HepG2 (cell line): ENCODE measurements around the gene ZNRF3. TPM values are rescaled to one million over a fixed set of nuclear protein-coding genes. Genes with fewer than 3 reads are reported as not detected.
A peak's percentile ranks its signal among the peaks of the same experiment; 100 is the strongest.

Experiments
- CEBPG ChIP-seq: IDR thresholded peaks from 2 replicates; pipeline ENCODE4 v1.6.1; 2016
- DPF2 ChIP-seq: sonication (generic); formaldehyde crosslinking; IDR thresholded peaks from 2 replicates; pipeline ENCODE4 v1.4.0; 2020; ENCODE audit warnings: mild to moderate bottlenecking, low read depth, missing genetic modification reagents, borderline replicate concordance
- FOXA1 ChIP-seq, 2 experiments: fragments of 450-650 bp in 1 of 2; sonication (generic) in 1 of 2; formaldehyde crosslinking in 1 of 2; IDR thresholded peaks; 2 replicates each; pipeline versions ENCODE4 v1.4.0 to v1.6.1; 2016 to 2020; ENCODE audit warnings: missing genetic modification reagents in 1 of 2
- FOXA3 ChIP-seq: IDR thresholded peaks from 2 replicates; pipeline ENCODE4 v1.6.1; 2016; ENCODE audit warnings: missing genetic modification reagents, missing compliant biosample characterization
- FOXO1 ChIP-seq: sonication (generic); formaldehyde crosslinking; IDR thresholded peaks from 2 replicates; pipeline ENCODE4 v1.4.0; 2020; ENCODE audit warnings: missing genetic modification reagents
- HNF4A ChIP-seq: sonication (generic); formaldehyde crosslinking; IDR thresholded peaks from 2 replicates; pipeline ENCODE4 v1.4.0; 2020; ENCODE audit warnings: missing genetic modification reagents
- MAF1 ChIP-seq: sonication (generic); formaldehyde crosslinking; IDR thresholded peaks from 2 replicates; pipeline ENCODE4 v1.5.0; 2020; ENCODE audit warnings: missing genetic modification reagents, borderline replicate concordance
- NR2F6 ChIP-seq, 2 experiments: IDR thresholded peaks; 2 replicates each; pipeline ENCODE4 v1.6.1; 2016; ENCODE audit warnings: antibody characterized with exemption in 1 of 2, mild to moderate bottlenecking in 1 of 2
- PHF21A ChIP-seq: sonication (generic); formaldehyde crosslinking; IDR thresholded peaks from 2 replicates; pipeline ENCODE4 v1.5.0; 2020; ENCODE audit warnings: mild to moderate bottlenecking, missing genetic modification reagents
- PPARG ChIP-seq: conservative IDR thresholded peaks from 2 replicates; pipeline ENCODE4 v1.6.1; 2016; ENCODE audit warnings: missing biosample characterization, missing genetic modification reagents
- RARA ChIP-seq: IDR thresholded peaks from 2 replicates; pipeline ENCODE4 v1.6.1; 2016; ENCODE audit warnings: missing genetic modification reagents, missing compliant biosample characterization
- RXRB ChIP-seq: IDR thresholded peaks from 2 replicates; pipeline ENCODE4 v1.6.1; 2016; ENCODE audit warnings: borderline replicate concordance, missing genetic modification reagents, missing compliant biosample characterization
- ZFP82 ChIP-seq: sonication (generic); formaldehyde crosslinking; IDR thresholded peaks from 2 replicates; pipeline ENCODE4 v1.5.1; 2020; ENCODE audit warnings: mild to moderate bottlenecking, missing genetic modification reagents, borderline replicate concordance
- ZNF224 ChIP-seq: sonication (generic); formaldehyde crosslinking; IDR thresholded peaks from 2 replicates; pipeline ENCODE4 v1.5.0; 2020; ENCODE audit warnings: mild to moderate bottlenecking, missing genetic modification reagents
- ZNF878 ChIP-seq: sonication (generic); formaldehyde crosslinking; IDR thresholded peaks from 2 replicates; pipeline ENCODE4 v1.8.1; 2023; ENCODE audit warnings: mild to moderate bottlenecking, missing genetic modification reagents, moderate library complexity
- polyA plus RNA-seq, 8 experiments: library from polyadenylated mRNA; depleted of rRNA in 3 of 8; stranded (reverse) in 7 of 8; unstranded in 1 of 8; fragments of >200 nt; fragmentation: Illumina TruSeq in 4 of 8; extraction: Trizol in 4 of 8; gene quantifications; 2 replicates each; pipeline versions ENCODE4 v1.2.1 to v1.2.3, GENCODE V29; 2011 to 2016; ENCODE audit warnings: low read depth in 4 of 8, missing spikeins in 1 of 8, mixed read lengths in 1 of 8; ENCODE audit not compliant: insufficient read depth in 1 of 8
- total RNA-seq, 5 experiments: library from RNA; depleted of rRNA; stranded (reverse); fragments of >200 nt; fragmentation: Illumina TruSeq; extraction: Trizol; gene quantifications; 2 replicates each; pipeline ENCODE4 v1.2.3, GENCODE V29; 2016; ENCODE audit warnings: low read depth in 1 of 5
- TF ChIP-seq, protein P1 (sequence below): sonication (generic); formaldehyde crosslinking; IDR thresholded peaks from 2 replicates; pipeline ENCODE4 v1.5.1; 2020; ENCODE audit warnings: mild to moderate bottlenecking, missing genetic modification reagents, moderate library complexity

Gene ZNRF3
- total and polyA plus RNA-seq, 2 of the 13 experiments (the other 11 are each of a cell fraction or from before 2014, with no cell fraction given): 20.3 to 36.7 TPM

- no peak for TF ChIP-seq ZNF224 (CRISPR knock-in tag)
- TF ChIP-seq RARA: 0 out of 2 replicates have a peak, but pooled peaks have one; percentile 27
- TF ChIP-seq DPF2: no peak
- TF ChIP-seq ZNF878 (CRISPR knock-in tag): 0 out of 2 replicates have a peak, but pooled peaks have one; percentile 27
- peak; percentile 46; the same call in 1 of the 2 replicates for TF ChIP-seq NR2F6 (IDR thresholded peaks at IDR 0.05)
- peak; percentile 19; the same call in 1 of the 2 replicates for TF ChIP-seq NR2F6 (CRISPR knock-in tag; IDR thresholded peaks at IDR 0.05)
- TF ChIP-seq PHF21A (CRISPR knock-in tag): 0 out of 2 replicates have a peak, but pooled peaks have one; percentile 52
- 0 out of 2 replicates have a peak, but pooled peaks have one; percentile 12 for TF ChIP-seq CEBPG (CRISPR knock-in tag)
- peak; percentile 86; the same call in 1 of the 2 replicates for TF ChIP-seq PPARG (CRISPR knock-in tag)
- TF ChIP-seq FOXA3: peak; percentile 34; the same call in 1 of the 2 replicates
- no peak for TF ChIP-seq FOXA1 (IDR thresholded peaks at IDR 0.05)
- TF ChIP-seq FOXA1 (CRISPR knock-in tag; IDR thresholded peaks at IDR 0.05): peak; percentile 42; the same call in 1 of the 2 replicates
- no peak for TF ChIP-seq FOXO1 (CRISPR knock-in tag)
- TF ChIP-seq RXRB (CRISPR knock-in tag): 0 out of 2 replicates have a peak, but pooled peaks have one; percentile 10
- no peak for TF ChIP-seq ZFP82
- TF ChIP-seq, protein P1, sequence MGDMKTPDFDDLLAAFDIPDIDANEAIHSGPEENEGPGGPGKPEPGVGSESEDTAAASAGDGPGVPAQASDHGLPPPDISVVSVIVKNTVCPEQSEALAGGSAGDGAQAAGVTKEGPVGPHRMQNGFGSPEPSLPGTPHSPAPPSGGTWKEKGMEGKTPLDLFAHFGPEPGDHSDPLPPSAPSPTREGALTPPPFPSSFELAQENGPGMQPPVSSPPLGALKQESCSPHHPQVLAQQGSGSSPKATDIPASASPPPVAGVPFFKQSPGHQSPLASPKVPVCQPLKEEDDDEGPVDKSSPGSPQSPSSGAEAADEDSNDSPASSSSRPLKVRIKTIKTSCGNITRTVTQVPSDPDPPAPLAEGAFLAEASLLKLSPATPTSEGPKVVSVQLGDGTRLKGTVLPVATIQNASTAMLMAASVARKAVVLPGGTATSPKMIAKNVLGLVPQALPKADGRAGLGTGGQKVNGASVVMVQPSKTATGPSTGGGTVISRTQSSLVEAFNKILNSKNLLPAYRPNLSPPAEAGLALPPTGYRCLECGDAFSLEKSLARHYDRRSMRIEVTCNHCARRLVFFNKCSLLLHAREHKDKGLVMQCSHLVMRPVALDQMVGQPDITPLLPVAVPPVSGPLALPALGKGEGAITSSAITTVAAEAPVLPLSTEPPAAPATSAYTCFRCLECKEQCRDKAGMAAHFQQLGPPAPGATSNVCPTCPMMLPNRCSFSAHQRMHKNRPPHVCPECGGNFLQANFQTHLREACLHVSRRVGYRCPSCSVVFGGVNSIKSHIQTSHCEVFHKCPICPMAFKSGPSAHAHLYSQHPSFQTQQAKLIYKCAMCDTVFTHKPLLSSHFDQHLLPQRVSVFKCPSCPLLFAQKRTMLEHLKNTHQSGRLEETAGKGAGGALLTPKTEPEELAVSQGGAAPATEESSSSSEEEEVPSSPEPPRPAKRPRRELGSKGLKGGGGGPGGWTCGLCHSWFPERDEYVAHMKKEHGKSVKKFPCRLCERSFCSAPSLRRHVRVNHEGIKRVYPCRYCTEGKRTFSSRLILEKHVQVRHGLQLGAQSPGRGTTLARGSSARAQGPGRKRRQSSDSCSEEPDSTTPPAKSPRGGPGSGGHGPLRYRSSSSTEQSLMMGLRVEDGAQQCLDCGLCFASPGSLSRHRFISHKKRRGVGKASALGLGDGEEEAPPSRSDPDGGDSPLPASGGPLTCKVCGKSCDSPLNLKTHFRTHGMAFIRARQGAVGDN (CRISPR knock-in tag): peak; percentile 12; the same call in 1 of the 2 replicates
- no peak for TF ChIP-seq MAF1 (CRISPR knock-in tag)
- peak; percentile 22; the same call in 1 of the 2 replicates for TF ChIP-seq HNF4A (CRISPR knock-in tag)
Measured at GRCh38 chr22:28984482-28985158, 101.2 kb downstream of the ZNRF3 start (continued).
